ENCODE results near the gene PHF1.

The PHF1 gene

GRCh38 chr6:33446356-33446755, 35.5 kb downstream of the PHF1 start:
- 96% methylated on average over 10 of the region's 10 CpGs for WGBS (ENCODE audit: insufficient coverage)
- peaks cover 0 to 2% (median 0%) of the 10 kb centered on the region in 4 experiments for H3K4me1 ChIP-seq (ENCODE audit: control extremely low read depth in 1 of 4, control insufficient read depth in 4 of 4, insufficient read depth in 4 of 4, low read length in 3 of 4)
- H3K4me3 ChIP-seq (ENCODE audit: control insufficient read depth in 1 of 7, extremely low read depth in 1 of 7, insufficient read depth in 4 of 7, low read depth in 2 of 7, low read length in 6 of 7): no peak overlapping the region
- H3K27ac ChIP-seq (ENCODE audit: insufficient read depth in 1 of 2, low read depth in 1 of 2, low read length in 2 of 2, poor library complexity in 1 of 2, severe bottlenecking in 2 of 2): no peak overlapping the region
- ChIA-PET CTCF (interaction anchor here (2.3 to 2.5 kb wide), 2 partner anchors 10 to 16 kb away, joined by 8 to 9 read pairs; no protein-coding TSS in a partner anchor), POLR2A (interaction anchor here (0.6 kb wide), 1 partner anchor 12 kb away, joined by 3 read pairs; no protein-coding TSS in a partner anchor)
- no peaks in the 10 kb centered on the region for H3K27me3 ChIP-seq (replicated peaks in 2 of 5; ENCODE audit: control insufficient read depth in 4 of 5, insufficient read depth in 5 of 5, low read length in 4 of 5)
- H3K9me3 ChIP-seq (ENCODE audit: control extremely low read depth in 1 of 5, control insufficient read depth in 4 of 5, insufficient read depth in 2 of 5, low read depth in 1 of 5, low read length in 4 of 5): no peaks in the 10 kb centered on the region
- H3K36me3 ChIP-seq (ENCODE audit: control insufficient read depth in 4 of 4, insufficient read depth in 4 of 4, low read length in 3 of 4): peaks cover 10 to 80% (median 49%) of the 10 kb centered on the region in 4 experiments
- no peak for DNase-seq

GRCh38 chr6:33450434-33450833, 39.6 kb downstream of the PHF1 start:
- DNase-seq: no peak
- POLR2A ChIA-PET: no interaction called here
- peaks cover 5 to 24% (median 18%) of the 10 kb centered on the region in 4 experiments for H3K4me1 ChIP-seq (ENCODE audit: control extremely low read depth in 1 of 4, control insufficient read depth in 4 of 4, insufficient read depth in 4 of 4, low read length in 3 of 4)
- no peaks in the 10 kb centered on the region for H3K27me3 ChIP-seq (replicated peaks in 2 of 5; ENCODE audit: control insufficient read depth in 4 of 5, insufficient read depth in 5 of 5, low read length in 4 of 5)
- H3K9me3 ChIP-seq (ENCODE audit: control extremely low read depth in 1 of 5, control insufficient read depth in 4 of 5, insufficient read depth in 2 of 5, low read depth in 1 of 5, low read length in 4 of 5): no peaks in the 10 kb centered on the region
- H3K36me3 ChIP-seq (ENCODE audit: control insufficient read depth in 4 of 4, insufficient read depth in 4 of 4, low read length in 3 of 4): peaks cover 5 to 47% (median 21%) of the 10 kb centered on the region in 4 experiments
- WGBS (ENCODE audit: insufficient coverage): 83% methylated on average over 1 of the region's 3 CpGs
- CTCF ChIA-PET: interaction anchor here (0.6 to 1.5 kb wide), 5 partner anchors 19 to 472 kb away, joined by 3 to 5 read pairs (median 3); no protein-coding TSS in a partner anchor
- H3K27ac ChIP-seq (ENCODE audit: insufficient read depth in 1 of 2, low read depth in 1 of 2, low read length in 2 of 2, poor library complexity in 1 of 2, severe bottlenecking in 2 of 2): no peak overlapping the region
- no peak overlapping the region for H3K4me3 ChIP-seq (ENCODE audit: control insufficient read depth in 1 of 7, extremely low read depth in 1 of 7, insufficient read depth in 4 of 7, low read depth in 2 of 7, low read length in 6 of 7)

- ChIA-PET CTCF (interaction anchor here (1.0 kb wide), 1 partner anchor 22 kb away, joined by 3 read pairs; no protein-coding TSS in a partner anchor), POLR2A (no interaction called here)
- DNase-seq: no peak
- no peaks in the 10 kb centered on the region for H3K27me3 ChIP-seq (replicated peaks in 2 of 5; ENCODE audit: control insufficient read depth in 4 of 5, insufficient read depth in 5 of 5, low read length in 4 of 5)
- no peaks in the 10 kb centered on the region for H3K9me3 ChIP-seq (ENCODE audit: control extremely low read depth in 1 of 5, control insufficient read depth in 4 of 5, insufficient read depth in 2 of 5, low read depth in 1 of 5, low read length in 4 of 5)
- H3K4me3 ChIP-seq (ENCODE audit: control insufficient read depth in 1 of 7, extremely low read depth in 1 of 7, insufficient read depth in 4 of 7, low read depth in 2 of 7, low read length in 6 of 7): no peak overlapping the region
- peaks cover 5 to 48% (median 23%) of the 10 kb centered on the region in 4 experiments for H3K36me3 ChIP-seq (ENCODE audit: control insufficient read depth in 4 of 4, insufficient read depth in 4 of 4, low read length in 3 of 4)
- WGBS (ENCODE audit: insufficient coverage): 92% methylated on average over 5 of the region's 15 CpGs
- H3K27ac ChIP-seq (ENCODE audit: insufficient read depth in 1 of 2, low read depth in 1 of 2, low read length in 2 of 2, poor library complexity in 1 of 2, severe bottlenecking in 2 of 2): no peak overlapping the region
- peaks cover 5 to 24% (median 20%) of the 10 kb centered on the region in 4 experiments for H3K4me1 ChIP-seq (ENCODE audit: control extremely low read depth in 1 of 4, control insufficient read depth in 4 of 4, insufficient read depth in 4 of 4, low read length in 3 of 4)
These were observed 40.8 kb downstream of the PHF1 start for GRCh38 chr6:33451606-33452005.

GRCh38 chr6:33452496-33452895, 41.7 kb downstream of the PHF1 start:
- H3K27me3 ChIP-seq (replicated peaks in 2 of 5; ENCODE audit: control insufficient read depth in 4 of 5, insufficient read depth in 5 of 5, low read length in 4 of 5): no peaks in the 10 kb centered on the region
- DNase-seq: no peak
- no peak overlapping the region for H3K27ac ChIP-seq (ENCODE audit: insufficient read depth in 1 of 2, low read depth in 1 of 2, low read length in 2 of 2, poor library complexity in 1 of 2, severe bottlenecking in 2 of 2)
- no peak overlapping the region for H3K4me3 ChIP-seq (ENCODE audit: control insufficient read depth in 1 of 7, extremely low read depth in 1 of 7, insufficient read depth in 4 of 7, low read depth in 2 of 7, low read length in 6 of 7)
- no CpG with 5 or more reads among the region's 4 CpGs for WGBS (ENCODE audit: insufficient coverage)
- ChIA-PET POLR2A (no interaction called here), CTCF (interaction anchor here (1.2 kb wide), 1 partner anchor 11 kb away, joined by 3 read pairs; no protein-coding TSS in a partner anchor)
- no peaks in the 10 kb centered on the region for H3K9me3 ChIP-seq (ENCODE audit: control extremely low read depth in 1 of 5, control insufficient read depth in 4 of 5, insufficient read depth in 2 of 5, low read depth in 1 of 5, low read length in 4 of 5)
- peaks cover 7 to 46% (median 21%) of the 10 kb centered on the region in 4 experiments for H3K36me3 ChIP-seq (ENCODE audit: control insufficient read depth in 4 of 4, insufficient read depth in 4 of 4, low read length in 3 of 4)
- H3K4me1 ChIP-seq (ENCODE audit: control extremely low read depth in 1 of 4, control insufficient read depth in 4 of 4, insufficient read depth in 4 of 4, low read length in 3 of 4): peaks cover 5 to 24% (median 20%) of the 10 kb centered on the region in 4 experiments

GRCh38 chr6:33453393-33454008, 42.7 kb downstream of the PHF1 start:
- ChIA-PET POLR2A (no interaction called here), CTCF (interaction anchor here (0.7 to 1.4 kb wide), 3 partner anchors 12 to 23 kb away, joined by 3 to 5 read pairs (median 3); no protein-coding TSS in a partner anchor)
- Histone ChIP-seq H3K4me1 (ENCODE audit: control extremely low read depth in 1 of 4, control insufficient read depth in 4 of 4, insufficient read depth in 4 of 4, low read length in 3 of 4) (peaks cover 5 to 24% (median 20%) of the 10 kb centered on the region in 4 experiments), H3K36me3 (ENCODE audit: control insufficient read depth in 4 of 4, insufficient read depth in 4 of 4, low read length in 3 of 4) (peaks cover 2 to 35% (median 15%) of the 10 kb centered on the region in 4 experiments), H3K4me3 (ENCODE audit: control insufficient read depth in 1 of 7, extremely low read depth in 1 of 7, insufficient read depth in 4 of 7, low read depth in 2 of 7, low read length in 6 of 7) (peak overlapping the region; percentile 80 to 96 (median 90)), H3K27me3 (replicated peaks in 2 of 5; ENCODE audit: control insufficient read depth in 4 of 5, insufficient read depth in 5 of 5, low read length in 4 of 5) (no peaks in the 10 kb centered on the region), H3K9me3 (ENCODE audit: control extremely low read depth in 1 of 5, control insufficient read depth in 4 of 5, insufficient read depth in 2 of 5, low read depth in 1 of 5, low read length in 4 of 5) (no peaks in the 10 kb centered on the region), H3K27ac (ENCODE audit: insufficient read depth in 1 of 2, low read depth in 1 of 2, low read length in 2 of 2, poor library complexity in 1 of 2, severe bottlenecking in 2 of 2) (peak overlapping the region; percentile 50 to 86)
- 0% methylated on average over 5 of the region's 12 CpGs for WGBS (ENCODE audit: insufficient coverage)
- DNase-seq: peak in 2 of 3 donors; percentile 37 to 41

GRCh38 chr6:33454009-33454946, 43.5 kb downstream of the PHF1 start, which contains the start of gene ZBTB9:
ZBTB9 (plus strand) TSS chr6:33454576; CDS start chr6:33455101, 525 bp downstream.
- ChIA-PET CTCF (interaction anchor here (0.7 to 1.4 kb wide), 4 partner anchors 17 to 125 kb away, joined by 3 to 5 read pairs (median 3); partner anchors contain the start of gene CUTA), POLR2A (no interaction called here)
- Histone ChIP-seq H3K4me1 (ENCODE audit: control extremely low read depth in 1 of 4, control insufficient read depth in 4 of 4, insufficient read depth in 4 of 4, low read length in 3 of 4) (peaks cover 5 to 24% (median 20%) of the 10 kb centered on the region in 4 experiments), H3K27ac (ENCODE audit: insufficient read depth in 1 of 2, low read depth in 1 of 2, low read length in 2 of 2, poor library complexity in 1 of 2, severe bottlenecking in 2 of 2) (peak within 1 kb of the TSS; percentile 50 to 86), H3K27me3 (replicated peaks in 2 of 5; ENCODE audit: control insufficient read depth in 4 of 5, insufficient read depth in 5 of 5, low read length in 4 of 5) (no peaks in the 10 kb centered on the region), H3K4me3 (ENCODE audit: control insufficient read depth in 1 of 7, extremely low read depth in 1 of 7, insufficient read depth in 4 of 7, low read depth in 2 of 7, low read length in 6 of 7) (peak within 1 kb of the TSS; percentile 80 to 96 (median 90)), H3K9me3 (ENCODE audit: control extremely low read depth in 1 of 5, control insufficient read depth in 4 of 5, insufficient read depth in 2 of 5, low read depth in 1 of 5, low read length in 4 of 5) (no peaks in the 10 kb centered on the region), H3K36me3 (ENCODE audit: control insufficient read depth in 4 of 4, insufficient read depth in 4 of 4, low read length in 3 of 4) (peaks cover 2 to 28% (median 12%) of the 10 kb centered on the region in 4 experiments)
- peak; percentile 89 to 95 (median 95) for DNase-seq
- 0% methylated on average over 46 of the region's 65 CpGs for WGBS (ENCODE audit: insufficient coverage)
